ENCODE data around the gene SLC9A3.
A peak's percentile ranks its signal among the peaks of the same experiment; 100 is the strongest.

Gene SLC9A3

DNA sequence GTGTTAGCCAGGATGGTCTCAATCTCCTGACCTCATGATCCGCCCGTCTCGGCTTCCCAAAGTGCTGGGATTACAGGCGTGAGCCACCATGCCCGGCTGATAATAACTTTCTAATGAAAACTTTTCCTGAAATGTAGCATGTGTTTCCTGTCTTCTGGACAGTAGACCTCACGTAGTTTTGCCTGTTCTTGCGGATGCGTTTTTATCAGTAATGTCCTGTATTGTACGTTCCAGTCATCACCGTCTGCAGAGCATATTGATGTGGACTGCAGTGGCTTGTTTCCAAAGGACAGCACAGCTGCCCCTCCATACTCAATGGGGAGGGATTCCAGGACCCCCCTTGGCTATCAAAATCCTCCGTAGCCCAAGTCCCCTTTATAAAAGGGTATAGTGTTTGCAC, 68.4 kb downstream of the SLC9A3 start:
- no peak for DNase-seq

DNA sequence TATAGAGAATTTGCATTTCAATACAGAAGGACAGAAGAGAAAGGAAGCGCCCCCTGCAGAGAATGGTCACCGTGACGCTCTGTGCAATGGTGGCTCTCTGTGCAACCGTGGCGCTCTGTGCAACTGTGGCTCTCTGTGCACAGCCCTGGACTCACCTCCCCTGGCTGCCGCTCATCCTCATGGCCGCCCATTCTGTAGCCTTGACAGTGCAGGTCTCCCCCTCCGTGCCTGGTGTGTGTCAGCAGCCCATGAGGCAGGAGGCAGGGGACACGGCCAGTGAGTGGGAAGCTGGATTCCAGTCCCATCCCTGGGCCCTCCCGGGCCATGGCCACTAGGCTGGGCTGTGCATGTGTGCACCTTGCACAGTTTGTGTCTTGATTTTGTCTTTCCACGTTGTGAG, 69.3 kb downstream of the SLC9A3 start:
- no peak for DNase-seq

- DNase-seq = no peak
Measured at GRCh38 chr5:453725-454481, 70.3 kb downstream of the SLC9A3 start.

DNA sequence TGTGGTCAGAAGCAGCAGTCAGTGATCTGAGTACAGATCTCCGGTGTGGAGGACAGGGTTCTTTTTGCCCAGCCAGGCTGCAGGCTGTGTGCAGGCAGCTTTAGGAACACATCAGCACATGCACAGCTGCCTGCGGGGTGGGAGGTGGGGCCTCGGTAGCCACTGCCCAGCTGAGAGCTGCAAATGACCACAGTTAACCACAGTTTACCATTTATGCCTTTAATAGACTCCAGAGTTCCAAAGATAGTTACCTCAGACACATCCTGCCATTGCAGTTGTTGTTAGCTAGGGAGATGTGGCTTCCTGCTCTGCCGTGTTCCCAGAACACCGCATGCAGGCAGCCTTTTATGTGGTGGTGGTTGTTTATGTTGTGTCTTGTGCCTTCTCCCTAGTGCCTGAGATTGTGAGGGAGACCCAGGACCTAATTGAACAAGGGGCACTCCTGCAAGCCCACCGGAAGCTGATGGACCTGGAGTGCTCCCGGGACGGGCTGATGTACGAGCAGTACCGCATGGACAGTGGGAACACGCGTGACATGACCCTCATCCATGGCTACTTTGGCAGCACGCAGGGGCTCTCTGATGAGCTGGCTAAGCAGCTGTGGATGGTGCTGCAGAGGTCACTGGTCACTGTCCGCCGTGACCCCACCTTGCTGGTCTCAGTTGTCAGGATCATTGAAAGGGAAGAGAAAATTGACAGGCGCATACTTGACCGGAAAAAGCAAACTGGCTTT, 71.1 kb downstream of the SLC9A3 start:
- no peak for DNase-seq

DNA sequence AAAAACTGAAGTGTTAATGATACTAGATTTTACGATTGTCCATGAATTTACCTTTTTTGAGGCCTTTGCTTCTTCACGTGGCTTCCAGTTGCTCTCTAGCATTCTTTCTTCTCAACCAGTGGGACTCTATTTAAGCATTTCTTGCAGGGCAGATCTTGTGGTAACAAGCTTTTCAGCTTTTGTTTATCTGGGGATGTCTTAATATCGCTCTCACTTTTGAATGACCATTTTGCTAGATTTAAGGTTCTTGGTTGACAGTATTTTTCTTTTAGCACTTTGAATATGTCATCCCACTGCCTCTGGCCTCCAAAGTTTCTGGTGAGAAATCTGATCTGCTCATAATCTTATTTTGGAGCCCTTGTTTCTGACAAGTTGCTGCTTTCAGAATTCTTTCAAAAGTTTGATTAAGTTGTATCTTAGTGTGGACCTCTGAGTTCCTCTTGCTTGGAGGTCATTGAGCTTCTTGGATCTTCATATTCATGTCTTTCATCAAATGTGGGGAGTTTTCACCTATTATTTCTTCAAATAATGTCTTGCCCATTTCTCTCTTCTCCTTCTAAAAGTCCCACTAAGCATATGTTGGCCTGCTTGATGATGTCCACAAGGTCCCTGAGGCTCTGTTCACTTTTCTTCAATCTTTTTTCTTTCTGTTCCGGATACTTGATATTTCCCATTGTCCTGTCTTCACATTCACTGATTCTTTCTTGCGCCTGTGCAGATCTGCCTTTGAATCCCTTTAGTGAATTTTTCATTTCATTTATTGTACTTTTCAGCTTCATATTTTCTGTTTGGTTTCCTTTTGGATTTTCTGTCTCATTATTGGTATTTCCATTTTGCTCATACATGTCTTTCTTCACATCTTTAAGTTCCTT, 72.4 kb downstream of the SLC9A3 start:
- no peak for DNase-seq

- no peak for DNase-seq
Measured at GRCh38 chr5:449151-449550, 75.1 kb downstream of the SLC9A3 start.

DNA sequence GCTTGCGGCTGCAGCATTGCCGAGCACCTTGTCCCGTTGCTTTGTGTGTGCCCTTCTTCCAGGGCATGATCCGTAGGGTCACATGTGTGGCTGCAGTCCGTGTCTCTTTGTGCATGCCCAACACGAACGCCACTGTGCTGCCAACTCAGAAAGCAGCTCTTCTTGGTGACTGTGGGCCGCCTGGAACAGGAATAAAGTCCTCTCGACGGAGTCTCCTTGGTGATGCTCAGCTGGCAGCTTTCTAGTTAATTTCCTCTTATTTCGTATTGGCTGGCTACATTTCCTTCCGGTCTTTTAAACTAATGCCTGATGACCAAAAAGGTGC, 75.5 kb downstream of the SLC9A3 start:
- DNase-seq = no peak

- no peak for DNase-seq
Measured at GRCh38 chr5:448061-448765, 76.0 kb downstream of the SLC9A3 start.

DNA sequence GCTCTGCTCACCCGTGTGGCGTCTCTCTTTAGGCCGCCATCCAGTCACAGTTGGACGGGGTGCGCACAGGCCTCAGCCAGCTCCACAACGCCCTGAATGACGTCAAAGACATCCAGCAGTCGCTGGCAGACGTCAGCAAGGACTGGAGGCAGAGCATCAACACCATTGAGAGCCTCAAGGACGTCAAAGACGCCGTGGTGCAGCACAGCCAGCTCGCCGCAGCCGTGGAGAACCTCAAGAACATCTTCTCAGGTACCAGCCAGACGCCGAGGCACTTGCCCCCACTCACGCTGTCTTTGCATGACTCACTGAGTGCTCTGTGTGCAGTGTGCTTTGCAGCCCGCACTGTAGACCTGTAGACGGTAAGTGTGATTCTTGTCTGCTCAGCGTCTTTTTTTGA, 76.7 kb downstream of the SLC9A3 start:
- no peak for DNase-seq

DNA sequence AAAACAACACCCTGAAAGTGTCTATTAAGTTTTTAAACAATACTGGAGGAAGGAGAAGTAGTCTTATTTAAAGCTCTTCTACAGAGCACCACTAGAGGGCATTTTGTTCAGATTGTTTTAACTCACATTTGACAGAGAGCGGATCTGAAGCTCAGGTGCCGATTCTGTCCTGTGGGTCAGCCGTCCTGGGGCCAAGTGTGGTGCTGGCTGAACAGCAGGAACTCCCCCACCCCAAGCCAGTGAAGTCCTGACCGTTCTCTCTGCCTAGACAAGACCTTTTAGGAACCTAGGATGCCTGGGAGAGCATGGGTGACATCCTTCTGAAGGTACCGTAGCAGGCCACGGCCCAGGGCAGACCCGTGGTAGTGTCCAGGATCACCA, 77.4 kb downstream of the SLC9A3 start:
- DNase-seq = no peak

GRCh38 chr5:446066-446882, 78.0 kb downstream of the SLC9A3 start:
- no peak for DNase-seq

GRCh38 chr5:445591-445990, 78.7 kb downstream of the SLC9A3 start:
- no peak for DNase-seq

- no peak for DNase-seq
Measured at GRCh38 chr5:444226-444625, 80.0 kb downstream of the SLC9A3 start.

GRCh38 chr5:443239-444151, 80.8 kb downstream of the SLC9A3 start:
- peak; percentile 44 for DNase-seq

DNA sequence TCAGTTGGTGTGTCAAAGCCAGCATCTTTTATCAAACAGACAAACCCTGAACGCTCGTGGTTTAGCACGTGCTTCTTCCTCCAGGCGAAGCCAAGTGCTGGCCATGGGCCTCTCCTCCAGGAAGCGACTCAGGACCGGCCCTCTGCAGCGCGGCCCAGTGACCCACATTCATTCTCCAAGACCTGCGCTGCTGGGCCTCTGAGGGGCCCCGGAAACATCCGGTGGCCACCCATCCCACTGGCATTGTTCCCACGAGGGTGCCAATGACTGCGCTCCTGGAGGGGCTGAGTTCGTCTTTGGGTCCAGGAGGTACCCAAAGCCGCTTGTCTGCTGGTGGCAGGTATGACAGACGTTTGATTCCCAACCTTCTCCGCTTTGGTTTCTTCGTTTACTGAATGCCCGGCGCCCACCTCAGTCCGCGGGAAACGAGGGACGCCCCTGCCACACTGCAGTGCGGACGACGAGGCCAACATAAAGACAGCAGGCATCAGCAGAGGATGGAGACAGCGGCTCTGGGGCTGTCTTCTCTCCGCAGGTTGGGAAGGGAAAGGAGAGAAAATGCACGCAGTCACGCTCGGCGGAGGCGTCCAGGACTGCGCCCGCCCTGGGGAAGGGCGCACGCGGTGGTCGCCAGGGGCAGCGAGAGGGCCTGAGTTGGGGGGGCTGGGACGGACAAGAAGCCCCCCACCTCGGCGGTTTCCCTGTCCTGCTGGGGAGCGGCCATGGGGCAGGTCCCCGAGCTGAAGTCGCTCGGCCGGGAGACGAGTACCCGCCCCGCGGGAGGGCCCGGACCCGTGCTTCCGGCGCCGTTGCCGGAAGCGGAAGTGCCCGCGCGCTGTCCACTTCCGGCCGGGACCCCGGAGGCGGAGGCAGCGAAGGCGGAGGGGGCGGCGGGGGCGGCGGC, 81.7 kb downstream of the SLC9A3 start, which contains the start of gene EXOC3:
EXOC3 (plus strand) TSS at position 842 of the 904 bp plus-strand sequence. CDS start 3,030 bp downstream, outside the sequence.
- peak; percentile 83 for DNase-seq

DNA sequence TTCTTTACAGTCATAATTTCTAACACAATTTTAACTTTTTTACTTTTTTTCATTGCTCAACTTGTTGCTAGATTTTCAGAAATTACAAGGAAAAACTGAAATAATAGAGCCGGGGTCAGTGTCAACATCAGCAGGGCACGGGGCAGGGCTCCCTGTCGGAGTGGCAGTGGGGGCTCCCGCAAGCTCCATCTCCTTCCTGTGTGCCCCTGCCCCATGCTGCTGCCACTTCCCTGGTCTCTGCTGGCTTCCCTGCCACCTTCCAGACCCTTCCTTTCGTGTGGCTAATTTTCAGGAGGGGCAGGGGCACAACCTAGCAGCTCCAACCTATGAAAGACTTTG, 82.3 kb downstream of the SLC9A3 start:
- DNase-seq = no peak

- no peak for DNase-seq
Measured at GRCh38 chr5:440401-441201, 83.6 kb downstream of the SLC9A3 start.

DNA sequence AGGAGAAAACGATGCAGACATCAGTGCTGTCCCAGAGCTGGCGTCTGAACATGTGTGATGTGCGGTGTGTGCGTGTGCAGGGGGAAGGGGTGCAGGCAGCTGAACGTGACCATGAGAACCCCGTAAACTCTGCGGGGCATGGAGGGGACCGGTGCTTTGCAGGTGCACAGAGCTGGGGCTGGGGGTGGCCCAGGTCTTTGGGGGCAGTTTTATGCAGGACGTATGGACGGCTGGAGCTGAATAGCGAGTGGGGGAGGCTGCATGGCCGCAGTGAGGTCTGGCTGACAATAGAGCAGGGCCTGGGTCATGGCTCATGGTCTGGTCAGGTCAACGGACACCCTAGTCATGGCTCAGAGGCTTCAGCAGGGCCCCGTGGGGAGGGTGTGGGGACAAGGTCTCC, 84.6 kb downstream of the SLC9A3 start:
- DNase-seq = no peak

GRCh38 chr5:439181-439580, 85.1 kb downstream of the SLC9A3 start:
- DNase-seq = no peak

Measured in stimulated activated CD8-positive, alpha-beta memory T cell treated with anti-CD3 and anti-CD28 coated beads, Interleukin-4, amount 100 ng/mL, for 48 hours (primary cell).